ENCODE data around the gene ARHGAP29.

The ARHGAP29 gene

DNA sequence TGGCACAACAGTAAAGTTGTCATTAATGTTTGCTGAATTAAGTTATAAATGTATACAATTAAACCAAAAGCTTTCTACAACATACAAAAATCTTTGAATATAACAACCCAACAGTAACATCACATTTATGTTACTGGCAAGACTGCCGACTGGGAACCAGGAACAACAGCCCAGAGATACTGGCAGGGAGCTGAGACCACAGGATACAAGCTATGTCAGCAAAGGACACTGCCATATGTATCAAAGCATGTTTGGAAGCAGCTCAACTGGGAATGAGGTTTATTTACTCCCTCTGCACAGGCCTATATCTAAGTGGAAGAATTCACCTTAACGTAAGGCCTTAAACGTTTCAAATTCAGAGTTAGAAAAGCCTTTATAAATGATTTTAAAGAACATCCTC lies 50.4 kb downstream of the ARHGAP29 start:
- TF ChIP-seq TAF1 (IDR thresholded peaks at IDR 0.05; ENCODE audit: borderline replicate concordance, insufficient read depth, low read length) (no peak), FOXP2 (optimal IDR thresholded peaks at IDR 0.05; ENCODE audit: borderline replicate concordance, extremely low read depth, extremely low read length, insufficient read depth) (no peak), POLR2AphosphoS5 (IDR thresholded peaks at IDR 0.05; ENCODE audit: low read depth, low read length) (no peak), SIN3A (IDR thresholded peaks at IDR 0.05; ENCODE audit: borderline replicate concordance, insufficient read depth, low read length) (no peak)
- TF ChIP-seq, protein P1, sequence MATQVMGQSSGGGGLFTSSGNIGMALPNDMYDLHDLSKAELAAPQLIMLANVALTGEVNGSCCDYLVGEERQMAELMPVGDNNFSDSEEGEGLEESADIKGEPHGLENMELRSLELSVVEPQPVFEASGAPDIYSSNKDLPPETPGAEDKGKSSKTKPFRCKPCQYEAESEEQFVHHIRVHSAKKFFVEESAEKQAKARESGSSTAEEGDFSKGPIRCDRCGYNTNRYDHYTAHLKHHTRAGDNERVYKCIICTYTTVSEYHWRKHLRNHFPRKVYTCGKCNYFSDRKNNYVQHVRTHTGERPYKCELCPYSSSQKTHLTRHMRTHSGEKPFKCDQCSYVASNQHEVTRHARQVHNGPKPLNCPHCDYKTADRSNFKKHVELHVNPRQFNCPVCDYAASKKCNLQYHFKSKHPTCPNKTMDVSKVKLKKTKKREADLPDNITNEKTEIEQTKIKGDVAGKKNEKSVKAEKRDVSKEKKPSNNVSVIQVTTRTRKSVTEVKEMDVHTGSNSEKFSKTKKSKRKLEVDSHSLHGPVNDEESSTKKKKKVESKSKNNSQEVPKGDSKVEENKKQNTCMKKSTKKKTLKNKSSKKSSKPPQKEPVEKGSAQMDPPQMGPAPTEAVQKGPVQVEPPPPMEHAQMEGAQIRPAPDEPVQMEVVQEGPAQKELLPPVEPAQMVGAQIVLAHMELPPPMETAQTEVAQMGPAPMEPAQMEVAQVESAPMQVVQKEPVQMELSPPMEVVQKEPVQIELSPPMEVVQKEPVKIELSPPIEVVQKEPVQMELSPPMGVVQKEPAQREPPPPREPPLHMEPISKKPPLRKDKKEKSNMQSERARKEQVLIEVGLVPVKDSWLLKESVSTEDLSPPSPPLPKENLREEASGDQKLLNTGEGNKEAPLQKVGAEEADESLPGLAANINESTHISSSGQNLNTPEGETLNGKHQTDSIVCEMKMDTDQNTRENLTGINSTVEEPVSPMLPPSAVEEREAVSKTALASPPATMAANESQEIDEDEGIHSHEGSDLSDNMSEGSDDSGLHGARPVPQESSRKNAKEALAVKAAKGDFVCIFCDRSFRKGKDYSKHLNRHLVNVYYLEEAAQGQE (IDR thresholded peaks at IDR 0.05; ENCODE audit: insufficient read depth in 1 of 2, low read depth in 2 of 2, low read length in 2 of 2): no peak

DNA sequence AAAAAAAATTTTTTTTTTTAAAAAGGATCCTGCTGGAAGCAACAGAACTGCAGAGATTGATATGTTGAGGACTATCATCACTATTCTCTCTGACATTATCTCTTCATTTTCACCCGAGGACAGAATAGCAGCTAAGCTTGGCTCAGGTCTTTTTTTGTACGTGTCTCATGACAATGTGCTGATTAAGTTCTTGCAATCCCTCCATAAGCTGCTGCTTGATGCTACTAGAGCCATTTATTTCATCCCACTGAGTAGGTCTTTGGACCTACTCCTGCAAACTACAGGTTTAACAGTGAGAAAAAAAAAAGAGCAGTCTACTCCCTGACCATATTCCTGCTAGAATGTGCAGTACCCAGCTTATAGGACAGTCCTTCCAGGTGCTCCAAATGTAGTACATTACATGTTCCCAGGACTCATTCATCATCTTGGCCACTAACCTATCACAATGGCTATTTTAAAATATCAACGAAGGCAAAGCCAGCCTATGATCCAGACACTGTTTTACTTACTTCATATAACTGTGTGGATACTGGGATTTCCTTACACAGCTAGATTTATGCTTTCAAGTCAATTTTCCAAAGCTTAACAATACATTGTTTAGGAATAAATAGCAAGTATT lies 54.1 kb downstream of the ARHGAP29 start:
- TF ChIP-seq FOXP2 (optimal IDR thresholded peaks at IDR 0.05; ENCODE audit: borderline replicate concordance, extremely low read depth, extremely low read length, insufficient read depth) (no peak), SIN3A (IDR thresholded peaks at IDR 0.05; ENCODE audit: borderline replicate concordance, insufficient read depth, low read length) (no peak), TAF1 (IDR thresholded peaks at IDR 0.05; ENCODE audit: borderline replicate concordance, insufficient read depth, low read length) (no peak), POLR2AphosphoS5 (IDR thresholded peaks at IDR 0.05; ENCODE audit: low read depth, low read length) (no peak)
- TF ChIP-seq, protein P1 (IDR thresholded peaks at IDR 0.05; ENCODE audit: insufficient read depth in 1 of 2, low read depth in 2 of 2, low read length in 2 of 2): no peak

DNA sequence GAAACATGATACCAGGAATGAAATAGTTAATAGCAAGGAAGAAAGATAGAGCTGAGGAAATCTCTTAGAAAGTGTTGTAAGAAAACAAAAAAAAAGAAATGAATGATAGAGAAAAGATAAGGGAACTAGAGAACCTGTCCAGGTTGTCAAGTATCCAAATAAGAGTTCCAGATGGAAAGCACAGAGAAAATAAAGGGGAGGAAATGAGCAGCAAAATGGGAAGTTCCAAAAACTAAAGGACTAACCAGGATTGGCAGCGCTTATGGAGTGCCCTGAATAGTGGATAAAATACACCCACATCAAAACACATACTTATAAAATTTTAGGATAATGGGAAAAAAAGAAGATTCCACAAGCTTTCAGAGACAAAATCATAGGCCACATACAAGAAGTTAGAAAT lies 55.2 kb downstream of the ARHGAP29 start:
- no peak for TF ChIP-seq POLR2AphosphoS5 (IDR thresholded peaks at IDR 0.05; ENCODE audit: low read depth, low read length)
- no peak for TF ChIP-seq FOXP2 (optimal IDR thresholded peaks at IDR 0.05; ENCODE audit: borderline replicate concordance, extremely low read depth, extremely low read length, insufficient read depth)
- no peak for TF ChIP-seq TAF1 (IDR thresholded peaks at IDR 0.05; ENCODE audit: borderline replicate concordance, insufficient read depth, low read length)
- TF ChIP-seq SIN3A (IDR thresholded peaks at IDR 0.05; ENCODE audit: borderline replicate concordance, insufficient read depth, low read length): no peak
- TF ChIP-seq, protein P1 (IDR thresholded peaks at IDR 0.05; ENCODE audit: insufficient read depth in 1 of 2, low read depth in 2 of 2, low read length in 2 of 2): no peak

DNA sequence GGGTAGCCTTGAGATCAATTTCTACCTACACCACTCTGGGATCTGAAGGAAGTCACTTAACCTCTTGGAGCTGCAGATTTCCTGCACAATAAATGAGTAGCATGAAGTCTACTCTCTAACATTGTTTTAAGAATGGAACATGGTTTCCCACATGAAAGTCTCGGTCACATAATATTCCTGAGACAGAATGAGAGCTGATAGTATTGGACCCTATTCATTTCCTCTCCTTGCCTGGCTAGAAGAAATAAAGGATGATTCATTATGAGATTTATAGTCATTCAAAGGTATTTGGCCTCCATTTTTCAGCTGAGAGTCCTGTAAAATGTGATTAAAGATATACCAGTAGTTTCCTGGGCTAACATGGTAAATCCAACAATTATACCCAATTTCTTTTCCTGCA lies 56.7 kb downstream of the ARHGAP29 start:
- TF ChIP-seq, protein P1 (IDR thresholded peaks at IDR 0.05; ENCODE audit: insufficient read depth in 1 of 2, low read depth in 2 of 2, low read length in 2 of 2): no peak
- TF ChIP-seq SIN3A (IDR thresholded peaks at IDR 0.05; ENCODE audit: borderline replicate concordance, insufficient read depth, low read length): no peak
- TF ChIP-seq TAF1 (IDR thresholded peaks at IDR 0.05; ENCODE audit: borderline replicate concordance, insufficient read depth, low read length): no peak
- no peak for TF ChIP-seq POLR2AphosphoS5 (IDR thresholded peaks at IDR 0.05; ENCODE audit: low read depth, low read length)
- no peak for TF ChIP-seq FOXP2 (optimal IDR thresholded peaks at IDR 0.05; ENCODE audit: borderline replicate concordance, extremely low read depth, extremely low read length, insufficient read depth)

All from PFSK-1 (cell line).